Neural cell (in vitro differentiated cells): Measurements from ENCODE around the gene MYBPC1.

ENCODE experiments used
- CTCF ChIP-seq: fragments of 450-650 bp; IDR thresholded peaks from 2 replicates; pipeline ENCODE4 v1.5.1; 2014; ENCODE audit warnings: antibody characterized with exemption, mild to moderate bottlenecking, moderate library complexity; ENCODE audit not compliant: poor library complexity, severe bottlenecking
- EP300 ChIP-seq: fragments of 450-650 bp; conservative IDR thresholded peaks from 2 replicates; pipeline ENCODE4 v1.6.1; 2014; ENCODE audit warnings: antibody characterized with exemption, mild to moderate bottlenecking, moderate library complexity; ENCODE audit not compliant: poor library complexity, severe bottlenecking
- REST ChIP-seq: IDR thresholded peaks from 2 replicates; pipeline ENCODE4 v1.6.1; 2012; ENCODE audit warnings: borderline replicate concordance

GRCh38 chr12:101663298-101663697, 68.5 kb downstream of the MYBPC1 start:
- no peak for TF ChIP-seq REST
- TF ChIP-seq CTCF, result no peak
- TF ChIP-seq EP300, result no peak
